K562 (cell line): ENCODE results near the gene RTBDN. TPM values are rescaled to one million over a fixed set of nuclear protein-coding genes. Genes with fewer than 3 reads are reported as not detected.
A peak's percentile ranks its signal among the peaks of the same experiment; 100 is the strongest.

Source experiments
- BRCA1 ChIP-seq, 2 experiments: fragments of 450-650 bp in 1 of 2; sonication (generic) in 1 of 2; formaldehyde crosslinking in 1 of 2; IDR thresholded peaks; 2 replicates each; pipeline versions ENCODE4 v1.5.0 to v1.6.1; 2017 to 2020; ENCODE audit warnings: mild to moderate bottlenecking in 1 of 2, missing genetic modification reagents in 1 of 2
- NCOA1 ChIP-seq: fragments of 450-650 bp; IDR thresholded peaks from 2 replicates; pipeline ENCODE4 v1.6.1; 2016; ENCODE audit warnings: low read depth
- NUFIP1 ChIP-seq: fragments of 450-650 bp; IDR thresholded peaks from 2 replicates; pipeline ENCODE4 v1.6.1; 2018; ENCODE audit not compliant: partially characterized antibody
- POLR2A ChIP-seq: fragments of 450-650 bp; conservative IDR thresholded peaks from 2 replicates; pipeline ENCODE4 v1.6.1; 2016
- PPARD ChIP-seq: fragments of 250-450 bp; sonication (Bioruptor Pico); IDR thresholded peaks from 2 replicates; pipeline ENCODE4 v1.8.0; 2022; ENCODE audit warnings: inconsistent platforms, mild to moderate bottlenecking, moderate library complexity
- U2AF2 ChIP-seq: fragments of 200-400 bp; formaldehyde crosslinking; optimal IDR thresholded peaks from 2 replicates; pipeline ENCODE3; 2017; ENCODE audit warnings: low read depth, mild to moderate bottlenecking, low read length
- ZNF217 ChIP-seq: sonication (generic); formaldehyde crosslinking; IDR thresholded peaks from 2 replicates; pipeline ENCODE4 v1.8.0; 2022; ENCODE audit warnings: mild to moderate bottlenecking, missing genetic modification reagents
- polyA plus RNA-seq, 8 experiments: library from polyadenylated mRNA; depleted of rRNA in 4 of 8; stranded (reverse) in 5 of 8; unstranded in 3 of 8; fragments of >200 nt; fragmentation: Nextera tagmentation in 2 of 8; fragmentation: Illumina TruSeq in 1 of 8; extraction: Ambion mirVana in 2 of 8; extraction: Trizol in 1 of 8; gene quantifications; 2 replicates each; pipeline versions ENCODE4 v1.2.1 to v1.2.3, GENCODE V29; 2011 to 2014; ENCODE audit warnings: inconsistent platforms in 1 of 8, missing spikeins in 1 of 8
- total RNA-seq, 7 experiments: library from RNA; depleted of rRNA in 6 of 7; stranded (reverse); fragments of >200 nt in 6 of 7; fragmentation: Illumina TruSeq in 2 of 7; extraction: Trizol in 2 of 7; gene quantifications; 2 replicates each; pipeline versions ENCODE4 v1.2.1 to v1.2.3, GENCODE V29; 2011 to 2021; ENCODE audit warnings: low replicate concordance in 1 of 7
- TF ChIP-seq, protein P1 (sequence below), 3 experiments: IDR thresholded peaks in 2 of 3; conservative IDR thresholded peaks in 1 of 3; 2 replicates each; pipeline ENCODE4 v1.5.1; 2011 to 2012; ENCODE audit warnings: low read length in 3 of 3, mild to moderate bottlenecking in 3 of 3, control low read depth in 2 of 3, improper control_type of control experiment in 1 of 3, inconsistent platforms in 1 of 3, low read depth in 1 of 3, mixed read lengths in 1 of 3, moderate library complexity in 1 of 3; ENCODE audit not compliant: insufficient read depth in 2 of 3
- TF ChIP-seq, protein P2 (sequence below), 2 experiments: IDR thresholded peaks in 1 of 2; conservative IDR thresholded peaks in 1 of 2; 2 replicates each; pipeline ENCODE4 v1.6.1; 2016; ENCODE audit warnings: low read depth in 2 of 2, mild to moderate bottlenecking in 1 of 2, missing compliant biosample characterization in 1 of 2, missing genetic modification characterization in 1 of 2, moderate library complexity in 1 of 2
- TF ChIP-seq, protein P3 (sequence below), 2 experiments: fragments of 150-350 bp in 1 of 2; IDR thresholded peaks; 2 replicates each; pipeline ENCODE4 v1.6.1; 2012 to 2016; ENCODE audit warnings: low read depth in 2 of 2, low read length in 2 of 2, mild to moderate bottlenecking in 1 of 2, moderate library complexity in 1 of 2
- TF ChIP-seq, protein P4 (sequence below): fragments of 200-800 bp; sonication (Bioruptor generic); IDR thresholded peaks from 2 replicates; pipeline ENCODE4 v1.6.1; 2017; ENCODE audit warnings: missing genetic modification characterization, missing compliant biosample characterization

RTBDN gene
- total and polyA plus RNA-seq, 9 of the 15 experiments (the other 6 are each of a cell fraction or from before 2014, with no cell fraction given): 0.20 to 2.3 (median 0.72) TPM; not detected in 1

DNA sequence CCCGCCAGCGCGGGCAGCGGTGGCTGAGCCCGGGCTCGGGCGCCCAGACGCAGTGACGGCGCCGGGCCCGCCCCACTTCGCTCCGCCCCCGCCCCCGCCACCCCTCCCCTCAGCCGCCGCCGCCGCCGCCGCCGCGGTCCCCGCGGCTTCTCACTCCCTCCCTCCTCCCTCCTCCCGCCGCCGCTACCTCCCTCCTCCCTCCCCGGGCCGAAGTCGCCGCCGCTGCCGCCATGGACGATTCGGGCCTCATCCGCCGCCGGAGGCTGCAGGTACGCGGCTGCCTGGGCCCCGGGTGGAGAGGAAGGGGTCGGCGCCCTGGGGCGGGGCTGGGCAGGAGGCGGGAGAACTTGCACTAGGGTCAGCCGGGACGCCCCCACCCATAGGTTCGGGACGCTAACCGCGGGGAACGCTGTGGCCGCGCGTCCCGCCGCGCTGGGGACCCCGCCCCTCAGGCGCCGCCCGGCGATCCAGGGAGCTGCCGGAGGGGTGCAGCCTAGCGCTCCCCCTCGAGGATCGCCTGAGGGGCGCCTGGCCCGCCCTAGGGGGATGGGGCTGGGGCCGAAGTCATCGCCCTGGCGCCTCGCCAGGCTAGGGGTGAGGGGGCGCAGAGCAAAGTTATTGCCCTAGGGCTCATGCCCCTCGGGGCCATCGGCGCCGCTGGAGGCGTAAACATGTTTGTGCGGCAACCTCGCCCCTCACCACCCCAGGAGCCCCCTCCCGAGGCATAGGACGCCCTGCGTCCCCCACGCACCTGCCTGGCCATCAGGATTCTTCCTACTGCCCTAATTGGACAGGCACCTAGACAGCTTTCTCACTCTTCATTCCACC is 427 bp downstream of the RTBDN start (continued):
- TF ChIP-seq NCOA1 (no peak), ZNF217 (CRISPR knock-in tag) (no peak), PPARD (CRISPR knock-in tag) (no peak), U2AF2 (no peak), POLR2A (no peak), NUFIP1 (no peak), BRCA1 (IDR thresholded peaks at IDR 0.05) (no peak), BRCA1 (CRISPR knock-in tag; IDR thresholded peaks at IDR 0.05) (no peak)
- TF ChIP-seq, protein P1, sequence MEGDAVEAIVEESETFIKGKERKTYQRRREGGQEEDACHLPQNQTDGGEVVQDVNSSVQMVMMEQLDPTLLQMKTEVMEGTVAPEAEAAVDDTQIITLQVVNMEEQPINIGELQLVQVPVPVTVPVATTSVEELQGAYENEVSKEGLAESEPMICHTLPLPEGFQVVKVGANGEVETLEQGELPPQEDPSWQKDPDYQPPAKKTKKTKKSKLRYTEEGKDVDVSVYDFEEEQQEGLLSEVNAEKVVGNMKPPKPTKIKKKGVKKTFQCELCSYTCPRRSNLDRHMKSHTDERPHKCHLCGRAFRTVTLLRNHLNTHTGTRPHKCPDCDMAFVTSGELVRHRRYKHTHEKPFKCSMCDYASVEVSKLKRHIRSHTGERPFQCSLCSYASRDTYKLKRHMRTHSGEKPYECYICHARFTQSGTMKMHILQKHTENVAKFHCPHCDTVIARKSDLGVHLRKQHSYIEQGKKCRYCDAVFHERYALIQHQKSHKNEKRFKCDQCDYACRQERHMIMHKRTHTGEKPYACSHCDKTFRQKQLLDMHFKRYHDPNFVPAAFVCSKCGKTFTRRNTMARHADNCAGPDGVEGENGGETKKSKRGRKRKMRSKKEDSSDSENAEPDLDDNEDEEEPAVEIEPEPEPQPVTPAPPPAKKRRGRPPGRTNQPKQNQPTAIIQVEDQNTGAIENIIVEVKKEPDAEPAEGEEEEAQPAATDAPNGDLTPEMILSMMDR (IDR thresholded peaks at IDR 0.05 in 2 of 3, conservative IDR thresholded peaks at IDR 0.05 in 1 of 3; ENCODE audit: insufficient read depth in 2 of 3, low read depth in 1 of 3, low read length in 3 of 3): 0 out of 6 replicates have a peak, but pooled peaks of 1 of the 3 experiments have one; percentile 15
- TF ChIP-seq, protein P2, sequence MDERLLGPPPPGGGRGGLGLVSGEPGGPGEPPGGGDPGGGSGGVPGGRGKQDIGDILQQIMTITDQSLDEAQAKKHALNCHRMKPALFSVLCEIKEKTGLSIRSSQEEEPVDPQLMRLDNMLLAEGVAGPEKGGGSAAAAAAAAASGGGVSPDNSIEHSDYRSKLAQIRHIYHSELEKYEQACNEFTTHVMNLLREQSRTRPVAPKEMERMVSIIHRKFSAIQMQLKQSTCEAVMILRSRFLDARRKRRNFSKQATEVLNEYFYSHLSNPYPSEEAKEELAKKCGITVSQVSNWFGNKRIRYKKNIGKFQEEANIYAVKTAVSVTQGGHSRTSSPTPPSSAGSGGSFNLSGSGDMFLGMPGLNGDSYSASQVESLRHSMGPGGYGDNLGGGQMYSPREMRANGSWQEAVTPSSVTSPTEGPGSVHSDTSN (CRISPR knock-in tag; IDR thresholded peaks at IDR 0.05; ENCODE audit: low read depth): no peak
- TF ChIP-seq, protein P2 (tag; conservative IDR thresholded peaks at IDR 0.05; ENCODE audit: low read depth): no peak
- TF ChIP-seq, protein P3, sequence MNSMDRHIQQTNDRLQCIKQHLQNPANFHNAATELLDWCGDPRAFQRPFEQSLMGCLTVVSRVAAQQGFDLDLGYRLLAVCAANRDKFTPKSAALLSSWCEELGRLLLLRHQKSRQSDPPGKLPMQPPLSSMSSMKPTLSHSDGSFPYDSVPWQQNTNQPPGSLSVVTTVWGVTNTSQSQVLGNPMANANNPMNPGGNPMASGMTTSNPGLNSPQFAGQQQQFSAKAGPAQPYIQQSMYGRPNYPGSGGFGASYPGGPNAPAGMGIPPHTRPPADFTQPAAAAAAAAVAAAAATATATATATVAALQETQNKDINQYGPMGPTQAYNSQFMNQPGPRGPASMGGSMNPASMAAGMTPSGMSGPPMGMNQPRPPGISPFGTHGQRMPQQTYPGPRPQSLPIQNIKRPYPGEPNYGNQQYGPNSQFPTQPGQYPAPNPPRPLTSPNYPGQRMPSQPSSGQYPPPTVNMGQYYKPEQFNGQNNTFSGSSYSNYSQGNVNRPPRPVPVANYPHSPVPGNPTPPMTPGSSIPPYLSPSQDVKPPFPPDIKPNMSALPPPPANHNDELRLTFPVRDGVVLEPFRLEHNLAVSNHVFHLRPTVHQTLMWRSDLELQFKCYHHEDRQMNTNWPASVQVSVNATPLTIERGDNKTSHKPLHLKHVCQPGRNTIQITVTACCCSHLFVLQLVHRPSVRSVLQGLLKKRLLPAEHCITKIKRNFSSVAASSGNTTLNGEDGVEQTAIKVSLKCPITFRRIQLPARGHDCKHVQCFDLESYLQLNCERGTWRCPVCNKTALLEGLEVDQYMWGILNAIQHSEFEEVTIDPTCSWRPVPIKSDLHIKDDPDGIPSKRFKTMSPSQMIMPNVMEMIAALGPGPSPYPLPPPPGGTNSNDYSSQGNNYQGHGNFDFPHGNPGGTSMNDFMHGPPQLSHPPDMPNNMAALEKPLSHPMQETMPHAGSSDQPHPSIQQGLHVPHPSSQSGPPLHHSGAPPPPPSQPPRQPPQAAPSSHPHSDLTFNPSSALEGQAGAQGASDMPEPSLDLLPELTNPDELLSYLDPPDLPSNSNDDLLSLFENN (IDR thresholded peaks at IDR 0.05; ENCODE audit: low read depth in 2 of 2, low read length in 2 of 2): no peak
- TF ChIP-seq, protein P4, sequence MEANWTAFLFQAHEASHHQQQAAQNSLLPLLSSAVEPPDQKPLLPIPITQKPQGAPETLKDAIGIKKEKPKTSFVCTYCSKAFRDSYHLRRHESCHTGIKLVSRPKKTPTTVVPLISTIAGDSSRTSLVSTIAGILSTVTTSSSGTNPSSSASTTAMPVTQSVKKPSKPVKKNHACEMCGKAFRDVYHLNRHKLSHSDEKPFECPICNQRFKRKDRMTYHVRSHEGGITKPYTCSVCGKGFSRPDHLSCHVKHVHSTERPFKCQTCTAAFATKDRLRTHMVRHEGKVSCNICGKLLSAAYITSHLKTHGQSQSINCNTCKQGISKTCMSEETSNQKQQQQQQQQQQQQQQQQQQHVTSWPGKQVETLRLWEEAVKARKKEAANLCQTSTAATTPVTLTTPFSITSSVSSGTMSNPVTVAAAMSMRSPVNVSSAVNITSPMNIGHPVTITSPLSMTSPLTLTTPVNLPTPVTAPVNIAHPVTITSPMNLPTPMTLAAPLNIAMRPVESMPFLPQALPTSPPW (CRISPR knock-in tag): peak; percentile 89
